Ovary (tissue), 3 donors: ENCODE data around the gene ST6GALNAC4.
"Not testable (repeated sequence)": the region's sequence is repeated elsewhere in the genome, so short reads cannot be mapped to it uniquely, and the experiment has no call there.

Experiments used
- CTCF ChIP-seq, 3 donors: fragments of 450-650 bp in 2 of 3; fragments of 200-600 bp in 1 of 3; IDR thresholded peaks; one replicate each; pipeline versions ENCODE4 v1.5.1 to v1.8.0; 2016 to 2022; ENCODE audit warnings: antibody characterized with exemption in 3 of 3, mild to moderate bottlenecking in 1 of 3
- POLR2A ChIP-seq: fragments of 450-650 bp; IDR thresholded peaks from one replicate; pipeline ENCODE4 v1.6.1; 2017; ENCODE audit warnings: antibody characterized with exemption, mild to moderate bottlenecking, moderate library complexity
- donor health status: DM: no; HTN: no; CAD: no.

DNA sequence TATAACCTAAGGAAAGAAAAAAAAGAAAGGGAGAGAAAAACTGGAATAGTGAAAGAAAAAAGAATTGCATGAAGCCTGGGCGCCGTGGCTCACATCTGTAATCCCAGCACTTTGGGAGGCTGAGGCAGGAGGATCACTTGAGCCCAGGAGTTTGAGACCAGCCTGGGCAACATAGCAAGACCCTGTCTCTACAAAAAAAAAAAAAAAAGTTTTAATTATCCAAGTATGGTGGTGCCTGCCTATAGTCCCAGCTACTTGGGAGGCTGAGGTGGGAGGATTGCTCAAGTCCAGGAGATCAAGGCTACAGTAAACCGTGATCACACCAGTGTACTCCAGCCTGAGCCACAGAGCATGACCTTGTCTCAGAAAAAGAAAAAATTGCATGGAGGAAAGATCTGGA, 35.1 kb downstream of the ST6GALNAC4 start:
- TF ChIP-seq CTCF (IDR thresholded peaks at IDR 0.05); POLR2A: not testable (repeated sequence)
